GM10266 (cell line): ENCODE measurements around the gene ZNF101.

Experiments used
- DNase-seq: peaks from one replicate; pipeline ENCODE4 v3.0.0; 2012; ENCODE audit errors: extremely low spot score
- CTCF ChIP-seq: IDR thresholded peaks from 2 replicates; pipeline ENCODE4 v1.5.1; 2012; ENCODE audit warnings: mild to moderate bottlenecking, low read depth; ENCODE audit not compliant: control insufficient read depth, insufficient read depth; ENCODE audit errors: missing control alignments

Gene ZNF101

GRCh38 chr19:19643158-19644053, 25.2 kb upstream of the ZNF101 start, which contains the start of gene GMIP:
Gene GMIP, minus strand, starts transcription at chr19:19643657. Its CDS starts 128 bp downstream, at chr19:19643529.
- TF ChIP-seq CTCF: peak; percentile 78
- peak; percentile 96 for DNase-seq

- no peak for DNase-seq
- peak; percentile 15 for TF ChIP-seq CTCF
These were observed 24.6 kb upstream of the ZNF101 start for GRCh38 chr19:19644054-19644388.

GRCh38 chr19:19645233-19645870, 23.3 kb upstream of the ZNF101 start:
- DNase-seq: no peak
- TF ChIP-seq CTCF: no peak

GRCh38 chr19:19647037-19647835, 21.4 kb upstream of the ZNF101 start:
- TF ChIP-seq CTCF: no peak
- DNase-seq: no peak

GRCh38 chr19:19649155-19649554, 19.5 kb upstream of the ZNF101 start:
- TF ChIP-seq CTCF: no peak
- no peak for DNase-seq

GRCh38 chr19:19649580-19649995, 19.1 kb upstream of the ZNF101 start:
- TF ChIP-seq CTCF: no peak

GRCh38 chr19:19650331-19650730, 18.3 kb upstream of the ZNF101 start:
- DNase-seq: no peak
- no peak for TF ChIP-seq CTCF

More at GRCh38 chr19:19649580-19649995, 19.1 kb upstream of the ZNF101 start:
- DNase-seq: no peak
